Loucy (cell line): ENCODE measurements around the gene FTCDNL1.

Experiments used
- CTCF ChIP-seq: fragments of 200-600 bp; sonication (generic); conservative IDR thresholded peaks from 2 replicates; pipeline ENCODE4 v1.5.1; 2014; ENCODE audit warnings: mild to moderate bottlenecking, antibody characterized with exemption, low read length
- EZH2phosphoT487 ChIP-seq: fragments of 200-600 bp; IDR thresholded peaks from 2 replicates; pipeline ENCODE4 v1.6.1; 2018; ENCODE audit warnings: antibody characterized with exemption, mild to moderate bottlenecking, moderate library complexity, borderline replicate concordance

GRCh38 chr2:199851501-199851810 lies 464 bp upstream of the FTCDNL1 start:
- TF ChIP-seq CTCF: no peak
- TF ChIP-seq EZH2phosphoT487: no peak
